Endodermal cell (in vitro differentiated cells): ENCODE measurements around the gene P2RY2. TPM values are rescaled to one million over a fixed set of nuclear protein-coding genes. Genes with fewer than 3 reads are reported as not detected.
A peak's percentile ranks its signal among the peaks of the same experiment; 100 is the strongest.

ENCODE experiments used
- DNase-seq: peaks from one replicate; pipeline ENCODE4 v3.0.0-alpha.2; 2017
- H3K27ac ChIP-seq: 2 replicates; pipeline ENCODE4 v1.5.1; 2013; ENCODE audit warnings: mild to moderate bottlenecking, low read depth, low read length, moderate library complexity
- H3K27me3 ChIP-seq: 2 replicates; pipeline ENCODE4 v1.6.1; 2013; ENCODE audit warnings: mild to moderate bottlenecking, low read length, moderate library complexity; ENCODE audit not compliant: insufficient read depth, control insufficient read depth, poor library complexity, severe bottlenecking
- H3K36me3 ChIP-seq: 2 replicates; pipeline ENCODE4 v1.7.0; 2013; ENCODE audit warnings: mild to moderate bottlenecking, low read length, moderate library complexity; ENCODE audit not compliant: control insufficient read depth, insufficient read depth
- H3K4me1 ChIP-seq: one replicate; pipeline ENCODE4 v1.7.0; 2013; ENCODE audit warnings: low read length; ENCODE audit not compliant: control insufficient read depth, insufficient read depth
- H3K4me3 ChIP-seq: 2 replicates; pipeline ENCODE4 v1.5.1; 2013; ENCODE audit warnings: mild to moderate bottlenecking, low read length, moderate library complexity
- H3K9ac ChIP-seq: 2 replicates; pipeline ENCODE4 v1.6.1; 2013; ENCODE audit warnings: mild to moderate bottlenecking, low read length, moderate library complexity; ENCODE audit not compliant: poor library complexity, severe bottlenecking; ENCODE audit errors: extremely low read depth
- H3K9me3 ChIP-seq: 2 replicates; pipeline ENCODE4 v1.6.1; 2013; ENCODE audit warnings: mild to moderate bottlenecking, low read length, moderate library complexity; ENCODE audit not compliant: control insufficient read depth
- H3K27ac Mint-ChIP-seq: 2 replicates; pipeline ENCODE4 v1.8.0; 2020; ENCODE audit warnings: mixed read lengths
- H3K27me3 Mint-ChIP-seq: 2 replicates; pipeline ENCODE4 v1.8.0; 2021; ENCODE audit warnings: mild to moderate bottlenecking, mixed read lengths; ENCODE audit not compliant: insufficient read depth
- H3K36me3 Mint-ChIP-seq: 2 replicates; pipeline ENCODE4 v1.8.0; 2020; ENCODE audit warnings: low read depth, mixed read lengths
- H3K4me1 Mint-ChIP-seq: 2 replicates; pipeline ENCODE4 v1.8.0; 2020; ENCODE audit warnings: mixed read lengths
- H3K4me3 Mint-ChIP-seq: 2 replicates; pipeline ENCODE4 v1.8.0; 2020; ENCODE audit warnings: mild to moderate bottlenecking, moderate library complexity, mixed read lengths
- H3K9me3 Mint-ChIP-seq: 2 replicates; pipeline ENCODE4 v1.8.0; 2020; ENCODE audit warnings: mild to moderate bottlenecking, mixed read lengths
- WGBS, 2 experiments: methylation state at CpG; one replicate each; pipeline versions ENCODE4 v1.1.5 to v1.1.7; 2013; ENCODE audit warnings: missing lambda C conversion rate in 2 of 2, mixed read lengths in 1 of 2; ENCODE audit not compliant: insufficient coverage in 1 of 2, insufficient read length in 1 of 2; 5-methylcytosine and 5-hydroxymethylcytosine counted together
- total RNA-seq, 2 donors: library from RNA; stranded (reverse); fragmentation: NEBNext Ultra II Directional in 1 of 2; extraction: Animal tissue kit (Norgen Biotek cat#: 25700) in 1 of 2; gene quantifications; 2 replicates in 1 of 2; 3 replicates in 1 of 2; pipeline ENCODE4 v1.2.1, GENCODE V29; 2021
- TF ChIP-seq, protein P1 (sequence below): fragments of 200-600 bp; sonication (generic); conservative IDR thresholded peaks from 2 replicates; pipeline ENCODE4 v1.5.0; 2021; ENCODE audit warnings: antibody characterized with exemption, mild to moderate bottlenecking

Gene P2RY2
- total RNA-seq, 2 donors from 2014 or later = 0.60 to 0.62 TPM

DNA sequence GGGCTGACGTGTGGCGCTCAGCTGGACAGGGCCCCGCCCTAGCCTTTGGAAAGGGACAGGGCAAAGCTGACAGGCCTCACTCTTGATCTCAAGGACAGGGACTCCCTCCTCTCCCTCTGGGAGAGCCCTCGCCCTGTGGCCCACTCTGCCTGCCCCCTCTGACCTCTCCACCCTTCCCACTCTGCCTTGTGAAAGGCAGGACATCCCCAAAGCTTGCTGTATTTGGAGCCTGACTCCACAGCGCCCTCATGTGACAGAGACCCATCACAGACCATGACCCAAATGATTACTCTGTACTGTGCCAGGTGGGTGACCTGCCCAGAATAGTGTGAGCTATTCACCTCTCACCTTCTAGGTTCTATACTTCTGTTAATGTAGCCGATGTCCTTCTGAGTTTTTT, 18.8 kb downstream of the P2RY2 start:
- TF ChIP-seq, protein P1, sequence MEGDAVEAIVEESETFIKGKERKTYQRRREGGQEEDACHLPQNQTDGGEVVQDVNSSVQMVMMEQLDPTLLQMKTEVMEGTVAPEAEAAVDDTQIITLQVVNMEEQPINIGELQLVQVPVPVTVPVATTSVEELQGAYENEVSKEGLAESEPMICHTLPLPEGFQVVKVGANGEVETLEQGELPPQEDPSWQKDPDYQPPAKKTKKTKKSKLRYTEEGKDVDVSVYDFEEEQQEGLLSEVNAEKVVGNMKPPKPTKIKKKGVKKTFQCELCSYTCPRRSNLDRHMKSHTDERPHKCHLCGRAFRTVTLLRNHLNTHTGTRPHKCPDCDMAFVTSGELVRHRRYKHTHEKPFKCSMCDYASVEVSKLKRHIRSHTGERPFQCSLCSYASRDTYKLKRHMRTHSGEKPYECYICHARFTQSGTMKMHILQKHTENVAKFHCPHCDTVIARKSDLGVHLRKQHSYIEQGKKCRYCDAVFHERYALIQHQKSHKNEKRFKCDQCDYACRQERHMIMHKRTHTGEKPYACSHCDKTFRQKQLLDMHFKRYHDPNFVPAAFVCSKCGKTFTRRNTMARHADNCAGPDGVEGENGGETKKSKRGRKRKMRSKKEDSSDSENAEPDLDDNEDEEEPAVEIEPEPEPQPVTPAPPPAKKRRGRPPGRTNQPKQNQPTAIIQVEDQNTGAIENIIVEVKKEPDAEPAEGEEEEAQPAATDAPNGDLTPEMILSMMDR = peak; percentile 90
- H3K36me3 ChIP-seq = no peaks in the 10 kb centered on the region
- Mint-ChIP-seq H3K9me3 (no peaks in the 10 kb centered on the region), H3K27me3 (peaks cover 3% of the 10 kb centered on the region), H3K4me3 (no peak overlapping the region), H3K36me3 (no peaks in the 10 kb centered on the region), H3K4me1 (no peaks in the 10 kb centered on the region), H3K27ac (no peak overlapping the region)
- no peaks in the 10 kb centered on the region for H3K4me1 ChIP-seq
- H3K27me3 ChIP-seq = no peaks in the 10 kb centered on the region
- peak; percentile 92 for DNase-seq
- no peak overlapping the region for H3K9ac ChIP-seq
- H3K27ac ChIP-seq = no peak overlapping the region
- H3K4me3 ChIP-seq = no peak overlapping the region
- H3K9me3 ChIP-seq = no peaks in the 10 kb centered on the region
- WGBS, 2 experiments = 35 to 61% methylated on average over 2 to 6 of the region's 6 CpGs

- H3K27ac Mint-ChIP-seq = no peak overlapping the region
These were observed 19.6 kb downstream of the P2RY2 start for GRCh38 chr11:73237471-73238290.

GRCh38 chr11:73239111-73239521, 21.0 kb downstream of the P2RY2 start:
- no peaks in the 10 kb centered on the region for H3K27me3 ChIP-seq
- H3K9ac ChIP-seq = no peak overlapping the region
- Mint-ChIP-seq H3K4me3 (no peak overlapping the region), H3K27me3 (peaks cover 3% of the 10 kb centered on the region), H3K9me3 (no peaks in the 10 kb centered on the region), H3K4me1 (peaks cover 3% of the 10 kb centered on the region), H3K27ac (peak overlapping the region; percentile 35), H3K36me3 (no peaks in the 10 kb centered on the region)
- no peak overlapping the region for H3K4me3 ChIP-seq
- no peaks in the 10 kb centered on the region for H3K36me3 ChIP-seq
- no peak overlapping the region for H3K27ac ChIP-seq
- H3K4me1 ChIP-seq = no peaks in the 10 kb centered on the region
- TF ChIP-seq, protein P1 = no peak
- DNase-seq = peak; percentile 31
- H3K9me3 ChIP-seq = no peaks in the 10 kb centered on the region
- 97 to 100% methylated on average over 4 to 6 of the region's 6 CpGs for WGBS, 2 experiments

More at GRCh38 chr11:73237471-73238290, 19.6 kb downstream of the P2RY2 start:
- 72 to 80% methylated on average over 2 to 10 of the region's 10 CpGs for WGBS, 2 experiments
- no peaks in the 10 kb centered on the region for H3K9me3 Mint-ChIP-seq
- Histone ChIP-seq H3K27ac (no peak overlapping the region), H3K9ac (no peak overlapping the region), H3K4me3 (no peak overlapping the region), H3K9me3 (no peaks in the 10 kb centered on the region), H3K27me3 (no peaks in the 10 kb centered on the region), H3K36me3 (no peaks in the 10 kb centered on the region), H3K4me1 (no peaks in the 10 kb centered on the region)
- peaks cover under 1% of the 10 kb centered on the region for H3K4me1 Mint-ChIP-seq
- TF ChIP-seq, protein P1 = no peak
- no peaks in the 10 kb centered on the region for H3K36me3 Mint-ChIP-seq
- DNase-seq = peak; percentile 50
- no peak overlapping the region for H3K4me3 Mint-ChIP-seq
- peaks cover 3% of the 10 kb centered on the region for H3K27me3 Mint-ChIP-seq
